DOHH2 (cell line): ENCODE results near the gene FOXF2.

Source experiments
- CTCF ChIP-seq: fragments of 200-600 bp; sonication (generic); IDR thresholded peaks from one replicate; pipeline ENCODE4 v1.5.1; 2014; ENCODE audit warnings: antibody characterized with exemption, mild to moderate bottlenecking, low read depth, low read length; ENCODE audit not compliant: poor library complexity, severe bottlenecking
- EZH2phosphoT487 ChIP-seq: fragments of 200-600 bp; sonication (generic); IDR thresholded peaks from 2 replicates; pipeline ENCODE4 v1.6.1; 2017; ENCODE audit warnings: borderline replicate concordance, mild to moderate bottlenecking, antibody characterized with exemption, low read length, moderate library complexity, mixed read lengths

- TF ChIP-seq CTCF (no peak), EZH2phosphoT487 (no peak)
Measured at GRCh38 chr6:1362643-1363042, 26.7 kb upstream of the FOXF2 start.
